ENCODE measurements around the gene IQSEC3. TPM values are rescaled to one million over a fixed set of nuclear protein-coding genes. Genes with fewer than 3 reads are reported as not detected.
A peak's percentile ranks its signal among the peaks of the same experiment; 100 is the strongest.

The IQSEC3 gene
- total RNA-seq, 1 experiment from 2014 or later, result not detected

DNA sequence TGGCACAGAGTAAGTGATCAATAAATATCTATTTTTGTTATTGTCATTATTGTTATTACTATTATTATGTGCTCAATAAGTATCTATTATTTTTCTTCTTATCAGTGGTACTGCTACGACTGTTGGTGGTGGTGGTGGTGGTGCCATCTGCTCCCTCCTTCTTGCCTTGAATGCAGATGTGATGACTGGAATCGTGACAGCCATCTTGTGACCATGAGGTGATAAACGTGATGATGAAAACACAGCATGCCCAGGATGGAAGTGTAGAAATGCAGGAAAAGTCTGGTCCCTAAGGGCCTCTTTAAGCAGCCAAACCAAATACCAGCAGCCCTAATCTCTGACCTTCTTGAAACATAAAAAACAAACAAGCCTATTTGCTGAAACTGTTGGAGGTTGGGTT is 125.0 kb downstream of the IQSEC3 start:
- no peak for DNase-seq (ENCODE audit: extremely low read depth, low read depth)

DNA sequence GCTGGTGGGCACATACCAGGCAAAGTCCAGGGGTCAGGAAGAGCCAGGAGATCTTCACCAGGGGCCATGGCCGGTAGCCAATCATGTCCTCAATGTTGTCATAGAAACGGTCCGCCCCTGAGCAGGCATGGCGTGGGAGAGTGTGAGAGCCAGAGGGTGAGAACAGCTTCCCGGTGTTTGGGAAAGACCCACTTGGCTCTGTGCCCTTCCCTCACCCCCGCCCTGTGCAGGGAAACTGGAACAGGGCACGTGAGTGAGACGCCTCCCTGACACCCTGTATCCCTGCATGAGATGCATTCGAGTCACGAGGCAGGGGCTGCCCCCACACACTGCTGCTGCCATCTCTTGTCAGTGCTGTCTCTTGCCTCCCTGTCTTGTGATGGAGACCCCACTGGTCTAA is 126.7 kb downstream of the IQSEC3 start:
- DNase-seq (ENCODE audit: extremely low read depth, low read depth), result no peak

DNA sequence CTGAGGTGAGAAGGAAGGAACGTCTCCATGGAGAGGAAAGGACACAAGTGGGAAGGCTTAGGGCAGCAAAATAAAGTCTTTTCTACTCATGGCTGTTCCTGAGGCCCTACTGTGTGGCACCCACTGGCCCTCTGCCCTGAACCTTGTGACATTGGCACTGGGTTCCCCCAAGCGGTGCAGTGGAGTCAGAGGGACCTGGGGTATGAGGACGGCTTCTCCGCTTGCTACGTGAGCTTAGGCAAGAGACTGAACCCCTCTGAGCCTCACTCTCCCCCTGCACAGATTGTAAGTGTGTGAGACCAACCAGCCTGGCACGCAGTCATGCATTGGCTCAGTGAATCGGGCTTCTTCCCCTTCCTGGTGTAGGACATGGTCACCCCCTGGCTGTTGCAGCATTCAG is 127.7 kb downstream of the IQSEC3 start:
- no peak for DNase-seq (ENCODE audit: extremely low read depth, low read depth)

DNA sequence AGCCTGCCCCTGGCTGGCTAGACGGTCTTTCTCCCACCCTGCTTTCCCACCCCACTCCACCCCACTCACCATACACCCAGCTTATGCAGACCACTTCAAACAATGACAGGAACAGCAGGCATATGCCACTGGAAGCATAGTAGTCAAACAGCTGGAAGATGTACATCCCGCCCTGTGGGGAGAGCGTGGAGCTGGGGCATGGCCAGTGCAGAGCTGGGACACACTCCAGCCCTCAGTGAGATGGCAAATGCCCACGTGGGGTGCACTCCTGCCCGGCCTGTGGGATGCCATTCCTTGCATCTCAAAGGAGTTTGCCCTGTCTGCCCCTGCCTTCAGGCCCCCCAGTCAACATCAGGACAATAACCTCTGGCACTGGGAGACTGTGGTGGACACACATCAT is 128.6 kb downstream of the IQSEC3 start:
- DNase-seq (ENCODE audit: extremely low read depth, low read depth), result no peak

DNA sequence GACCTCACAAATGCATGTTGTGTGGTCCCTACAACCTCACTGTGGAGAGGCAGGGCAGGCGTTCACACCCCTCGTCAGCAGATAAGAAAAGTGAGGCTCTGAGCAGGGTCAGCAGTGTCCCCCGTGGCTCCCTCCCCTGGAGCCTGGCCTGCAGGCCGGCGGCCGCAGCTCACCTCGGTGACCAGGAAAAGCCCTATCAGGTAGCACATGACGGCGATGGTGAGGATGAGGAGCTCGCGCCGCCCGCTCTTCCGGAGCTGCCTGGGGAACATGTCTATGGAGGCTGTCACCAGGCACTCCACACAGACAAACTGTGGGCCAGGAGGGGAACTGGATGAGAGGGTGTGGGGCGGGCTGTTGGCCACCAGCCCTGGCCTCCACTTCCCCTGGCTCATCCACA is 129.4 kb downstream of the IQSEC3 start:
- DNase-seq (ENCODE audit: extremely low read depth, low read depth), result no peak

DNA sequence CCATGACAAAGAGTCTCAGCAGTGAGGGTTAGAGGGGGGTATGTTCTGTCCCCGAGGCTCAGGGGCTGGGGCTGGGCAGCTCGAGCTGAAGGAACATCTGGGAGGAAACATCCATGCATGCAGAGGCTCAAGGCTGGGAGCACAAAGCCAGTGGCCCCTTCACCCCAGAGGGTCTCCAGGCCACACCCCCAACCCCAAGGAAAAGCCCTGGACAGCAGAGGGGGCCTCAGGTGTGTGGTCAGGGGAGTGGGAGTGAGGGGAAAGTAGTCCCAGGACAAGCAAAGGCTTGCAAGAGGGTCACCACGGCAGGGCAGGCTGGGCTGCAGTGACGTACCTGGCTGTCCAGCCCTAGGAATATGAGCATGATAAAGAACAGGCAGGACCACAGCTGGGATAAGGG is 129.9 kb downstream of the IQSEC3 start:
- no peak for DNase-seq (ENCODE audit: extremely low read depth, low read depth)

DNA sequence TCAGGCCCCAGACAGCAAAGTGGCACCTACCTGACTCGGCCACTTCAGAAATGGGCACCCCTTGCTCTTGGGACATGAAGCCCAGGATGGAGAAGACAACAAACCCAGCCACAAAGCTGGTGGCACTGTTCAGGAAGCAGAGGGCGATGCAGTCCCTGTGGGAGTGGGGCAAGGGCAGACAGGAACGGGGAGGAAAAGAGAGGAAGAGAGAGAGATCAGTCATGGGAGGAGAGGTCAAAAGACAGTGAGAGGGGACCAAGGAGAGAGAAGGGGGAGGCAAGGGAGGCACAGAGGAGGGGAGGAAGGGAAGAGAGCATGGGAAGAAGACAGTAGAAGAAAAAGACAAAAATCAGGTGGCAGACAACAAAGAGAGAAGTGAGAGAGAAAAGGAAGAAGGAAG is 130.8 kb downstream of the IQSEC3 start:
- no peak for DNase-seq (ENCODE audit: extremely low read depth, low read depth)

DNA sequence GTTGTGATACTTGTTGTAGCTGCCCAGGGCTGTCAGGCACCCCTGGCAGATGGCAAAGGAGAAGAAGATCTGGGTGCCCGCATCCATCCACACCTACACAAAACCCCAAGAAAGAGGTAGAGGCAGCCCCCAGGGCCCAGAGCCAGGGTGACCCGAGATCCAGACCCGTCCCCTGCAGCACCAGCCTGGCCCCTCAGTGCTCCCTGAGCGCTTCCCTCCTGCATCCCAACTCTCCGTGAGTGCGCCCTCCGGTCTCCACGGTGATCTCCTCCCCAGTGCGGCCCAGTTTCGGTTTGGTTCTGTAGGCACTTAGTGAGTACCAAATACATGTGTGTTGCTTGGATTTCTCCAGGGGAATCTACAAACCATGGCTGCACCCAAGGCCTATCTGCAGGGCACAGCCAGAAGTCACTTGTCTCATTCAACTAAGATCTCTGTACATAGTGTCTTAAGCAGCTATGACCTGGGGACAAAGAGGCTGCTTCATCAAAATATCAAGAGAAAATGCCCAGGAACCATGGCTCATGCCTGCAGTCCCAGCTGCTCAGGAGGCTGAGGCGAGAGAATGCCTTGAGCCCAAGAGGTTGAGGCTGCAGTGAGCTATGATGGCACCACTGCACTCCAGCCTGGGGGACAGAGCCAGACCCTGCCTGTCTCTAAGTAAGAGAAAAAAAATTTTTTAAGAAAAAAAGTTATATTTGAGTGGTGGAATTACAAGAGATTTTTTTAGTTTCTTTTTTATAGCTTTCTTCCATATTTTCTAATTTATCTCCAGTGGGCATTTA is 131.5 kb downstream of the IQSEC3 start:
- DNase-seq (ENCODE audit: extremely low read depth, low read depth), result no peak

DNA sequence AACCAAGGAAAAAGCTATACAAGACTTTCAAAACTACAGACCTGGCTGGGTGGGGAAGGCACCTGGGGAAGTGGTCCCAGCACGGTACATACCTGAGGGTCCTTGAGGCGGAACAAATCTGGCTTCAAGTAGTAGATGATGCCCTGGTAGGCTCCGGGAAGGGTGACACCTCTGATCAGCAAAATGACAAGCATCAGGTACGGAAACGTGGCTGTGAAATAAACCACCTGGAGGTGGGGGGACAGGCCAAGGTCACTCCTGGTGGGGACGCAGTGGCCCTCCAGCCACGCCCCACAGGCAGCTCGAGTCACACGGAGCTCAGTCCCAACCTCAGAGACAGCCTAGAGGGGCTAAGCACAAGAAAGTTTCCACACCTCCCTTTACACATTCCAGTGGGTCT is 132.1 kb downstream of the IQSEC3 start:
- DNase-seq (ENCODE audit: extremely low read depth, low read depth), result no peak

DNA sequence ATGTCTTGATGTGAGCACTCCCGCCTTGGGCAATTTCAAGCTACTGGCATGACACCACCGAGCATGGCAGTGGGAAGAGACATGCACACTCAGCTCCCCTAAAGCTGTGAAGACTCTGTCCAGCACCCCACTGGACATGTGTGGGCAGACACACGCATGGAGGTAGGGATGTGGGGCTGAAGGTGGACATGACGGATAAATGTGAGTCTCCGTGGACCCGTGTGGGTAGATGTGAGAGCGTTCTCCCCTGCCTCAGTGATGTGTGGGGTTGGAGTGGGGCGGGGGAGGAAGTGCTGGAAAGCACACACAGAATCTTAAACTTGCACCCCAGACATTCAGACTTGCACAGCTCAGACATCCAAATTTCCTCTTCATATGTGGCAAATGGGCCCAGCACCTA is 134.8 kb downstream of the IQSEC3 start:
- no peak for DNase-seq (ENCODE audit: extremely low read depth, low read depth)

DNA sequence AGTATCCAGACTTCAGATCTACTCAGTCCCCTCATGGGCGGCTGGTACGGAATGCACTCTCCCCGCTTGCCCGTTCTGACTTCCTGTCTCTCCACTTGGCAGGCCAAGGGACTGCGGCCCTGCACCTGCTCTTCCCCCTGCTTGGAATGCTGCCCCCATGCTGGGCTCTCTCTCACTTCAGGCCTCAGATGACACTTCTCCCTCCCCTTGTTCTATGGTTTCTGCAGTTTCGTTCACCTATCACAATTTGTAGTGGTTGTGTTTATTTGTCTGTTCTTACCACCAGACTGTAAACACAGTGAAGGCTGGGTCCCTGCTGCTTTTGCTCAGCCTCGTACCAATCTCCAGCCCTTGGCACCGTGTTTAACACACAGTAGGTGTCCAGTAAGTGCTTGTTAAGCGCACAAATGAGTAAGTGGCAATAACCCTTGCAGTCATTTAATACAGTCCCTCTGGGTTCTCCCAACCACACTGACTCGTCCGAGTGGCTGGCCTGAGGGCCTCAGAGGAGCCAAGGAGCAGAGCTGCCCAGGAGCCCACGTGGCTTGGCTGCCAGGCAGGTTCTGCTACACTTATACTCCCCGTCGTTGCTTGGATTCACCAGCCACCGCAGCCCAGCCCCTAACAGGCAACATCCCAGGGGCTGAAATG is 135.6 kb downstream of the IQSEC3 start:
- DNase-seq (ENCODE audit: extremely low read depth, low read depth), result no peak

DNA sequence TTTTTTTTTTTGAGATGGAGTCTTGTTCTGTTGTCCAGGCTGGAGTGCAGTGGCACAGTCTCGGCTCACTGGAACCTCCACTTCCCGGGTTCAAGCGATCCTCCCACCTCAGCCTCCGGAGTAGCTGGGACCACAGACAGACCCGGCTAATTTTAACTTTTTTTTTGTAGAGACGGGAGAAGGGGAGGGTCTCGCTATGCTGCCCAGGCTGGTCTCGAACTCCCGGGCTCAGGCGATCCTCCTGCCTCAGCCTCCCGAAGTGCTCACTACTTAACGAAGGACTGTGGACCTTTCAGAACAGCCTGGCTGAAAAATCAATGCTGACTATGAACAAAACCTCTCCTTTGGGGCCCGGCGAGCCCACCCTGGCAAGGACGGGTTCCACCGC is 136.5 kb downstream of the IQSEC3 start:
- DNase-seq (ENCODE audit: extremely low read depth, low read depth), result no peak

DNA sequence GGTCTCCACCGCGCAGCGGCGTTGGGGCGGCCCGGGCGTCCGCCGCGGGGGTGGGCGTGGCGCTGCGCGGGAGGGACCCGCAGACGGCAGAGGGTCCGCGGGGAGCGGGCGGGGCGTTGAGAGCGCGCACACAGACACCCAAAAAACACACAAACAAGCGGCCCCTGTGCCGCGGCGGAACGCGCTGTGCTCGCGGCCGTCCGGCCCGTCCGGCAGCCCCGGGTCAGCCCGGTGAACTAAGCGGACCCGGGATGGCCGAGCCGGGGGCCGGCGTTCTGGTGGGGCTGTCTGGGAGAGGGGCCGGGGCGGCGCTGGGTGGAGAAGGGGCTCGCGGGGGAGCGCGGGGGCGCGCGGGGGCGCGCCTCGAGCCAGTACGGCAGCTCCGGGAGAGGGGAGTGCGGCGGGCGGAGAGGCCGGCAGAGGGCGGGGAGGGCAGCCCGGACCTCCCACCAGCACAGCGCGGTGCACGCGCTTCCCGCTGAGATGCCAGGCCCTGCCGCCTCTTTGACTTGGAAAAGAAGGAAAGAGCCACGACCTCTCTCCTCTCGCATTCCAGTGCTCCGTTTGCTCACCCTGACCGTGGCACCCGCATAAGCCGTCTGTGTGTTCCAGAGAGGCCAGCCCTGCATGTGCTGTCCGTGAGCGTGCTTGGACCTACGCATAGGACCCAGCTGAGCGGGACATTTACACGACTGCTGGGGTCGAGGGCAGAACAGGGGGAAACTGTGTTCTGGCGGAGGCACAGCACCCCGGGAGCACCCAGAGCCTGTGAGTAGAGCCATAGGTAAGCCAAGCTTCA is 137.1 kb downstream of the IQSEC3 start:
- peak; percentile 12 for DNase-seq (ENCODE audit: extremely low read depth, low read depth)

DNA sequence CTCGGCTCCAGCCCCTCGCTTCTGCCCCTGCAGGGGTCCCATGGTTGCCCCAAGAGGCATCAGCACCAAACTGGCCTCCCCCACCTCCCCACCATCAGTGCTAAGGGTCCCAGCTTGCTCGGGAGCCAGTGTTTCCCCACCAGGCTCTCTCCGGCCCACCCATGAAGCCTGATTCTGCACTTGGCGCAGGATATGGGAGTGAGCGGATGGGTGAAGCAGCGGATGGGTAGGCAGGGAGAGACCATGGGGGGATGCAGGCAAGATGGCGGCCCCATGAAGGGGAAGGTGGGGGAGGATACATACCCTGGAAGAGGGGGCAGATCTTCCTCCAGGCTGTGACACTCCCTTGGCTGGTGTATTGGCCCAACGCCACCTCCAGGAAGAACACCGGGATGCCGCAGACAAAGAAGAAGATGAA is 137.7 kb downstream of the IQSEC3 start:
- DNase-seq (ENCODE audit: extremely low read depth, low read depth), result no peak

DNA sequence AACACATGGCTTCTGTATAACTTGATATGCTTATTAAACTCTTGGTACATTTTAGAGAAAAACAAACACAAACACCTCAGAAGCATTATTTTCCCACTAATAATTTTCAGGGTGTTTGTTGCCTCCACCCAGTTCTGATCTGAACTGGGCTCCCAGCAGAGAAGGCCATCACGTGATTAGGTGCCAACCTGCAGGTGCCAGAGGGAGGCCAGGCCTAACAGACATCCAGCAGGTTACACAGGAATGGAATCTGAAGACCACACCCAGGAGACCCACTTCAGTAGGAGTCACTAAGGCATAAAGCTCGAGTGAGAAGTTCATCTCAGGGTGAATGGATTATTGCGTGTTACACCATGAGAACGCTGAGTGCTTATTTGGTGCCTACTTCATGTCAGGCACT is 138.5 kb downstream of the IQSEC3 start:
- no peak for DNase-seq (ENCODE audit: extremely low read depth, low read depth)

DNA sequence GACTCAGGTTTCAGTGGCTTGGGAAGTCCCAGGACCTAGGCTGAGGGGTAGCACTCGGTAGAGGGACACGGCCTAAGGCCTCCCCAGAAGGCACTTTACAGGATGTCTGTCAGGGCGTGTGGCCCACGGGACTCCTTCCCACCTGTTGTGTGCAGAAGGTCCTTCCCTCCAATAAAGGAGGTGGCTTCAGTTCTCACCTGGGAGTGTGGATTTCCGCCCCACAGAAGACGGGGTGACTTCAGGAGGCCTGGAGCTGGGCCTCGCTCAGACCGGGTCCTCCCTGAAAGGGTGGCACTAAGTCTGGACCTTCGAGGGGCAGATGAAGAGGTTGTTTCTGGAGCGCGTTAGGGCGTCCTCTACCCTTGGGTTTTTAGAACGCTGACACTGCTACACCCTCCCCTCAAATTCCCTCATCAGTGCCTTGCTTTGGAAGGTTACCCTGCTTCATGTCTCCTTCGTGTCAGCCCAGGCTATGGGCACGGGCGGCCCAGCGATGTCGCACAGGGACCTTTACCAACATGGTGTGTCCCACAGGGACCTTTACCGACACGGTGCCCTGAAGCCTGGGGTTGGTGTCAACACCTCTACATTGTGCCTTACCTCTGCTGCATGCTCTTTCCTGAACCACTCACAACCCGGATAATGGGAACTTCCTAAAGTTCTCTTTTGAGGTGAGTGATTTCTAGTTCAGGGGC is 140.3 kb downstream of the IQSEC3 start:
- no peak for DNase-seq (ENCODE audit: extremely low read depth, low read depth)

DNA sequence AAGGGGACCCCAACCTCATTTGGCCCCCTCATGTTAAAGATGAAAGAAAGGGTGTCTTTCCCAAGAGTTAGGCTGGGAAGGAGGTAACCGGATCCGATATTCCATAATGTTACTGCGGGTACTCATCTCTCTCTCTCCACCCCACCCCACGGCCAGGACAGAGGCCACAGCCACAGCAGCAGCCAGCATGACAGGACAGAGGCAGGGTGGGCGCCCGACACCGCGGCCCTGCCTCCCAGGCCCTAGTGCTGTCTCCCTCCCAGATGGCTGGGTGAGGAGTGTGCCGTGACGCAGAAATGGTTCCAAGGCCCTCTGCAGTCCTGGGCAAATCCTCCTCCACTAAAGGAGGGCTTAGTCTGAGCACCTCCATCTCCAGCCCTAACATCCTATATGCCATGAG is 141.2 kb downstream of the IQSEC3 start:
- DNase-seq (ENCODE audit: extremely low read depth, low read depth), result no peak

DNA sequence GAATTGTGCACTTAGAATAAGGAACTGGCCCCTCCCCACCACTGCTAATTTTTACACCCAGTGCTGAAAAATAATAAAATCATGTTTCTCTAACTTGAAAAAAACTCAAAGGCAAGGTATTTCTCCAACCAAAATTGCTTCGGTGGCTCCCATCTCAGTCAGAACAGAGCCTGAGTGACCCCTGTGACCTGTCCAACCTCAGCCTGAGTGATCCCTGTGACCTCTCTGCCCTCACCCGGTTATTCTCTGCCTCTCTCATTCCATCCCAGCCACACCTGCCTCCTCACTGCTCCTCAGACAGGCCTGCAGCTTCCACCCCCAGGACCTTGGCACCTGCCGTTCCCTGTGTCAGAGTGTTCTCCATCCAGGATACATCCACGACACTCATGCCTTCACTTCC is 142.2 kb downstream of the IQSEC3 start:
- DNase-seq (ENCODE audit: extremely low read depth, low read depth), result no peak

DNA sequence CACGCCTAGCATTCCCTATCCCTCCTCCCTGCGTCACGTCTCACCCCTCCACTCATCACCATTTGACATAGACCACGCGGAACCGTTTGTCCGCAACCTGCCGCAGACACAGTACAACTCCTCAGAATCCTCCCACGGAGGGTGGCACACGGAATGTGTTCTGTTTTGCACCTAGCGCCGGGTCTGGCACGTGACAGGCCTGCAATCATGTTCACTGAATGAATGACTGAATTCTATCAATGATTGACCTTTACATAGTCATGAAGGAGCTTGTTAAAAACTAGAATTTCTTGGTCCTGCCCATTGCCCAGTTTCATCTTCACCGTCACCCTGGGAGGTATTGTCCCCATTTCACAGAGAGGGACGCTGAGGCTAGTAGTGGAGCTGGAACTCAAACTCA is 142.7 kb downstream of the IQSEC3 start:
- no peak for DNase-seq (ENCODE audit: extremely low read depth, low read depth)

DNA sequence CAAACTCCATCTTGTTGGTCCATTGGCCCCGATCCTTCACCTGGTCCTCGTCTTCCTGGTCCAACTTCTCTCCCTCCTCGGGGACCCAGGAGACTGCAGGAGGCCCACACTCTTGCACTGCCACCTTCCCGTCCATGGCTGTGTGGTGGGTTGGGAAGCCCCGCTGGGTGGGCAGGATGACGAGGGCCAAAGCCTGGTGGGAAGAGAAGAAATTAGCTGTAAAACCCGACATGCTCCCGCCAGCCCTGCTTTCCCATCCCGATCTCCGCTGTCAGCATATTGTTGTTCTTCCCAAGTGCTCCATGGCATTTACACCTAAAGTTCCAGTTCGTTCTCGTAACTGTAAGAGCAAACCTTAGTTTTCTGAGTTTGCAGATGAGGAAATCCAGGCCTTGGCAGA is 143.3 kb downstream of the IQSEC3 start:
- DNase-seq (ENCODE audit: extremely low read depth, low read depth), result no peak
